Neuron (in vitro differentiated cells): ENCODE measurements around the gene SDK1.

Experiments used
- H2AFZ ChIP-seq: one replicate; pipeline ENCODE4 v1.6.1; 2013; ENCODE audit warnings: low read depth, mild to moderate bottlenecking, inconsistent platforms, low read length, moderate library complexity
- H3K27me3 ChIP-seq: one replicate; pipeline ENCODE4 v1.6.1; 2013; ENCODE audit warnings: low read length; ENCODE audit not compliant: insufficient read depth
- H3K36me3 ChIP-seq: one replicate; pipeline ENCODE4 v1.6.1; 2013; ENCODE audit warnings: low read length; ENCODE audit not compliant: insufficient read depth
- H3K4me1 ChIP-seq: one replicate; pipeline ENCODE4 v1.6.1; 2013; ENCODE audit warnings: low read length; ENCODE audit not compliant: insufficient read depth
- H3K4me3 ChIP-seq: 2 replicates; pipeline ENCODE4 v1.5.1; 2013; ENCODE audit warnings: mild to moderate bottlenecking, low read length, moderate library complexity
- H3K9me3 ChIP-seq: one replicate; pipeline ENCODE4 v1.6.1; 2013; ENCODE audit warnings: low read length

SDK1 gene

GRCh38 chr7:4136501-4137110, 835.6 kb downstream of the SDK1 start:
- Histone ChIP-seq H2AFZ (no peak overlapping the region), H3K4me1 (peaks cover 38% of the 10 kb centered on the region), H3K4me3 (no peak overlapping the region)

GRCh38 chr7:4137552-4137951, 836.5 kb downstream of the SDK1 start:
- no peak overlapping the region for H2AFZ ChIP-seq
- peaks cover 38% of the 10 kb centered on the region for H3K4me1 ChIP-seq
- no peaks in the 10 kb centered on the region for H3K9me3 ChIP-seq
- H3K4me3 ChIP-seq: no peak overlapping the region
- H3K27me3 ChIP-seq: no peaks in the 10 kb centered on the region
- H3K36me3 ChIP-seq: no peaks in the 10 kb centered on the region

More at GRCh38 chr7:4136501-4137110, 835.6 kb downstream of the SDK1 start:
- Histone ChIP-seq H3K9me3 (peaks cover 3% of the 10 kb centered on the region), H3K36me3 (peaks cover 8% of the 10 kb centered on the region), H3K27me3 (no peaks in the 10 kb centered on the region)

DNA sequence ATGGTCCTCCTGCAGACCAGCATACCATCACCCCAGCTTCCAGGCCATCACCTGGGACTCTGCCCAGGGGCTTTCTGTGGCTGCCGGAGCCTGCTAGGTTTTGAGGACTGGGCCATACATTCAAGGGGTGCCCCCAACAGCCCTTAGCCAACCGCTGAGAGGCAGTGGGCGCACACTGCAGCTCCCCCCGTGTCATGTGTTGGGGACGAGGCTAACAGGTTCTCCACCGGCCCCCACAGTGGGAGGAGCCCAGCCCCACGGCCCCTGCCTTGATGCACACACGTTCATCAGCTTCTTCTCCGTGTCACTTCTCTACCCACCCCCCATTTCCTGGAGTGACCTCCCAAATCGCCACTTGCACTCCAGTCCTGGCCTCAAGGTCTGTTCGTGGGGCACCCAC, 837.8 kb downstream of the SDK1 start:
- peaks cover 43% of the 10 kb centered on the region for H3K4me1 ChIP-seq
- H3K9me3 ChIP-seq: no peaks in the 10 kb centered on the region
- H3K36me3 ChIP-seq: no peaks in the 10 kb centered on the region
- no peaks in the 10 kb centered on the region for H3K27me3 ChIP-seq
- no peak overlapping the region for H2AFZ ChIP-seq
- no peak overlapping the region for H3K4me3 ChIP-seq

GRCh38 chr7:4139656-4140625, 838.9 kb downstream of the SDK1 start:
- Histone ChIP-seq H3K36me3 (no peaks in the 10 kb centered on the region), H3K27me3 (no peaks in the 10 kb centered on the region), H3K4me1 (peaks cover 52% of the 10 kb centered on the region), H3K4me3 (no peak overlapping the region), H3K9me3 (no peaks in the 10 kb centered on the region), H2AFZ (no peak overlapping the region)

GRCh38 chr7:4140933-4141332, 839.9 kb downstream of the SDK1 start:
- Histone ChIP-seq H2AFZ (no peak overlapping the region), H3K9me3 (no peaks in the 10 kb centered on the region), H3K36me3 (no peaks in the 10 kb centered on the region), H3K4me3 (no peak overlapping the region), H3K27me3 (no peaks in the 10 kb centered on the region), H3K4me1 (peaks cover 54% of the 10 kb centered on the region)

DNA sequence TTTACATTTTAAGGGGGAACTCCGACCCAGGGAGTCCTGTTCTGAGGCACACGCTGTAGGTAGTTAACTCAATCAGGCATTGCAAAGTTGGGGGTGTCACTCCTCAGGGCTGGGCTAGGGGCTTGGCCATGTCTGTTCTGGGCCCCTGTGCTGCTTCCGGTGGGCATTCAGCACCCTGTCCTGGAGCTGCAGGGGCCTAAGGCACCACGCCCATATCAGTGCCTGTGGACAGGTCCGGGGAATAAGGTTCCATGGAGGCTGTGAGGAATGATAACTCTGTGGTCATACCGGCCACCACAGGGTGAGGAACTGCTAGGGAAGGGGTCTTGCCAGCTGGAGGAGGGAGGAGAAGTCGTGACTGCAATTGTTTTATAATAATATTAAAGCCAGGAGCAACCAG, 842.0 kb downstream of the SDK1 start:
- Histone ChIP-seq H3K27me3 (no peaks in the 10 kb centered on the region), H3K4me1 (peaks cover 35% of the 10 kb centered on the region), H3K36me3 (no peaks in the 10 kb centered on the region), H3K4me3 (no peak overlapping the region), H2AFZ (no peak overlapping the region), H3K9me3 (no peaks in the 10 kb centered on the region)

- Histone ChIP-seq H3K4me3 (no peak overlapping the region), H3K9me3 (no peaks in the 10 kb centered on the region), H2AFZ (no peak overlapping the region), H3K27me3 (no peaks in the 10 kb centered on the region), H3K36me3 (no peaks in the 10 kb centered on the region), H3K4me1 (peaks cover 34% of the 10 kb centered on the region)
Observed at GRCh38 chr7:4143511-4144171, 842.6 kb downstream of the SDK1 start.

- no peaks in the 10 kb centered on the region for H3K36me3 ChIP-seq
- no peaks in the 10 kb centered on the region for H3K9me3 ChIP-seq
- H3K4me3 ChIP-seq: peak overlapping the region; percentile 32
- H3K4me1 ChIP-seq: peaks cover 34% of the 10 kb centered on the region
- peak overlapping the region; percentile 49 for H2AFZ ChIP-seq
- H3K27me3 ChIP-seq: no peaks in the 10 kb centered on the region
Observed at GRCh38 chr7:4144172-4144701, 843.2 kb downstream of the SDK1 start.

GRCh38 chr7:4144811-4145510, 843.9 kb downstream of the SDK1 start:
- no peaks in the 10 kb centered on the region for H3K9me3 ChIP-seq
- peaks cover 31% of the 10 kb centered on the region for H3K4me1 ChIP-seq
- H3K36me3 ChIP-seq: no peaks in the 10 kb centered on the region
- H3K27me3 ChIP-seq: no peaks in the 10 kb centered on the region
- peak overlapping the region; percentile 49 for H2AFZ ChIP-seq
- H3K4me3 ChIP-seq: peak overlapping the region; percentile 32

DNA sequence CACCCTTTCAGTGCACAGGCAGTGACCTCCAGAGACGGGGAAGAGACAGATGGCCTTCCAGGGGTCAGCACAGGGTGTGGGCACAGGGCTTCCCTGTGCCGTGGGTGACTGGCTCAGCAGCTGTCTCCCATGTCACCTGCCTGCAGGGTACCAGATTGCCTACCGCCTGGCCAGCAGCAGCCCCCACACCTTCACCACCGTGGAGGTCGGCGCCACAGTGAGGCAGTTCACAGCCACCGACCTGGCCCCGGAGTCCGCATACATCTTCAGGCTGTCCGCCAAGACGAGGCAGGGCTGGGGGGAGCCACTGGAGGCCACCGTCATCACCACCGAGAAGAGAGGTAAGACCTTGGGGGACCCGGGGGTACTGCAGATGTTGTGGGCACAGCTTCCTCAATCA, 844.5 kb downstream of the SDK1 start:
- no peaks in the 10 kb centered on the region for H3K9me3 ChIP-seq
- no peaks in the 10 kb centered on the region for H3K27me3 ChIP-seq
- no peaks in the 10 kb centered on the region for H3K36me3 ChIP-seq
- peak overlapping the region; percentile 32 for H3K4me3 ChIP-seq
- no peak overlapping the region for H2AFZ ChIP-seq
- peaks cover 25% of the 10 kb centered on the region for H3K4me1 ChIP-seq

- Histone ChIP-seq H2AFZ (no peak overlapping the region), H3K36me3 (no peaks in the 10 kb centered on the region), H3K4me3 (no peak overlapping the region), H3K4me1 (peaks cover 24% of the 10 kb centered on the region), H3K9me3 (no peaks in the 10 kb centered on the region), H3K27me3 (no peaks in the 10 kb centered on the region)
Observed at GRCh38 chr7:4147926-4148620, 847.0 kb downstream of the SDK1 start.

DNA sequence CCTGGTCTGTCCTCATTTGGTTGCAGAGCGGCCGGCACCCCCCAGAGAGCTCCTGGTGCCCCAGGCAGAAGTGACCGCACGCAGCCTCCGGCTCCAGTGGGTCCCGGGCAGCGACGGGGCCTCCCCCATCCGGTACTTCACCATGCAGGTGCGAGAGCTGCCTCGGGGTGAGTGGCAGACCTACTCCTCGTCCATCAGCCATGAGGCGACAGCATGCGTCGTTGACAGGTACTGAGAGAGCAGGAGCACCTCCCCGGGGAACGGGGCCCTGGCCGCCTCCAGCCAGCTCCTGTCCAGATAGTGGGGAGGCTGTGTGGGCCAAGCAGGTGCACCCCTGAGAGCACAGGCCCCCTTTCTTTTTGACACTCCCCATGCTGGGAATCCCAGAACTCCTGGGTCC, 848.2 kb downstream of the SDK1 start:
- H3K27me3 ChIP-seq: no peaks in the 10 kb centered on the region
- H3K36me3 ChIP-seq: no peaks in the 10 kb centered on the region
- no peaks in the 10 kb centered on the region for H3K9me3 ChIP-seq
- H3K4me3 ChIP-seq: no peak overlapping the region
- peaks cover 16% of the 10 kb centered on the region for H3K4me1 ChIP-seq
- H2AFZ ChIP-seq: no peak overlapping the region
